ENCODE measurements around the gene AHRR. TPM values are rescaled to one million over a fixed set of nuclear protein-coding genes. Genes with fewer than 3 reads are reported as not detected.
A peak's percentile ranks its signal among the peaks of the same experiment; 100 is the strongest.

AHRR gene
- total and polyA plus RNA-seq, 9 of the 15 experiments (the other 6 are each of a cell fraction or from before 2014, with no cell fraction given) = 0.06 to 1.6 (median 0.75) TPM; not detected in 1

- TF ChIP-seq, protein P1, sequence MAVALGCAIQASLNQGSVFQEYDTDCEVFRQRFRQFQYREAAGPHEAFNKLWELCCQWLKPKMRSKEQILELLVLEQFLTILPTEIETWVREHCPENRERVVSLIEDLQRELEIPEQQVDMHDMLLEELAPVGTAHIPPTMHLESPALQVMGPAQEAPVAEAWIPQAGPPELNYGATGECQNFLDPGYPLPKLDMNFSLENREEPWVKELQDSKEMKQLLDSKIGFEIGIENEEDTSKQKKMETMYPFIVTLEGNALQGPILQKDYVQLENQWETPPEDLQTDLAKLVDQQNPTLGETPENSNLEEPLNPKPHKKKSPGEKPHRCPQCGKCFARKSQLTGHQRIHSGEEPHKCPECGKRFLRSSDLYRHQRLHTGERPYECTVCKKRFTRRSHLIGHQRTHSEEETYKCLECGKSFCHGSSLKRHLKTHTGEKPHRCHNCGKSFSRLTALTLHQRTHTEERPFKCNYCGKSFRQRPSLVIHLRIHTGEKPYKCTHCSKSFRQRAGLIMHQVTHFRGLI (CRISPR knock-in tag; IDR thresholded peaks at IDR 0.05) = no peak
- no peak for TF ChIP-seq ZNF23 (CRISPR knock-in tag; IDR thresholded peaks at IDR 0.05)
These were observed 154.2 kb downstream of the AHRR start (continued) for GRCh38 chr5:475704-476101.

- peaks cover 6 to 91% of the 10 kb centered on the region in 2 experiments; a peak in 4 of 5 replicates for H3K4me1 ChIP-seq (replicated peaks in 1 of 2; ENCODE audit: control insufficient read depth in 2 of 2, insufficient read depth in 2 of 2, low read length in 2 of 2)
- peaks cover 17 to 65% of the 10 kb centered on the region in 2 experiments; a peak in 4 of 5 replicates for H3K27me3 ChIP-seq (ENCODE audit: control insufficient read depth in 2 of 2, insufficient read depth in 2 of 2, low read length in 2 of 2)
- peaks cover 16% of the 10 kb centered on the region for H3K79me2 ChIP-seq (ENCODE audit: control insufficient read depth, insufficient read depth, low read length)
- no peak overlapping the region for H3K9ac ChIP-seq (ENCODE audit: insufficient read depth in 1 of 2, low read depth in 2 of 2, low read length in 2 of 2)
- H3K9me3 ChIP-seq (replicated peaks; ENCODE audit: control insufficient read depth, insufficient read depth, low read depth, low read length) = no peaks in the 10 kb centered on the region
- intact Hi-C loops (cut with micrococcal nuclease) = loop anchor here (10.0 kb wide), 1 partner anchor 139 kb away; the partner anchor contains the start of gene CEP72
- ATAC-seq = no peak
- 41% methylated on average over 46 of the region's 51 CpGs for WGBS (ENCODE audit: insufficient coverage, low coverage, missing lambda C conversion rate)
- in situ Hi-C loops (cut with MboI) = no loop called here
- ChIA-PET POLR2A (interaction anchor here (0.8 kb wide), 2 partner anchors 13 to 16 kb away, joined by 3 to 4 read pairs; no protein-coding TSS in a partner anchor), CTCF (ENCODE audit: low intra/inter-chr PET ratio) (no interaction called here)
- no TSS peak for BruUV-seq (replicated peaks)
- no peak overlapping the region for H3K27ac ChIP-seq (ENCODE audit: extremely low read depth, low read depth, low read length)
- TF ChIP-seq POLR2G (IDR thresholded peaks at IDR 0.05; ENCODE audit: low read depth, low read length) = peak; percentile 24
- no peak for TF ChIP-seq L3MBTL2 (IDR thresholded peaks at IDR 0.05)
- peaks cover 20% of the 10 kb centered on the region for H4K20me1 ChIP-seq (replicated peaks; ENCODE audit: control insufficient read depth, insufficient read depth, low read length)
- no peaks in the 10 kb centered on the region for H3K9me1 ChIP-seq (ENCODE audit: control insufficient read depth, insufficient read depth, low read length)
- H3K4me2 ChIP-seq (ENCODE audit: insufficient read depth, low read length) = no peak overlapping the region
- DNase-seq (ENCODE audit: extremely low read depth in 1 of 4, low spot score in 3 of 4) = no peak
- FAIRE-seq = no peak
- peaks cover 5% of the 10 kb centered on the region; the same call in 1 of the 3 replicates for H3K36me3 ChIP-seq (ENCODE audit: control insufficient read depth, insufficient read depth, low read length)
- no peak overlapping the region for H2AFZ ChIP-seq (ENCODE audit: low read depth, low read length)
- no peak overlapping the region for H3K4me3 ChIP-seq
These were observed 154.7 kb downstream of the AHRR start for GRCh38 chr5:476102-476813.
